ENCODE data around the gene USP13. TPM values are rescaled to one million over a fixed set of nuclear protein-coding genes. Genes with fewer than 3 reads are reported as not detected.

USP13 gene
- total and polyA plus RNA-seq, 10 of the 15 experiments (the other 5 are each of a cell fraction or from before 2014, with no cell fraction given): 3.2 to 20.8 (median 9.0) TPM

DNA sequence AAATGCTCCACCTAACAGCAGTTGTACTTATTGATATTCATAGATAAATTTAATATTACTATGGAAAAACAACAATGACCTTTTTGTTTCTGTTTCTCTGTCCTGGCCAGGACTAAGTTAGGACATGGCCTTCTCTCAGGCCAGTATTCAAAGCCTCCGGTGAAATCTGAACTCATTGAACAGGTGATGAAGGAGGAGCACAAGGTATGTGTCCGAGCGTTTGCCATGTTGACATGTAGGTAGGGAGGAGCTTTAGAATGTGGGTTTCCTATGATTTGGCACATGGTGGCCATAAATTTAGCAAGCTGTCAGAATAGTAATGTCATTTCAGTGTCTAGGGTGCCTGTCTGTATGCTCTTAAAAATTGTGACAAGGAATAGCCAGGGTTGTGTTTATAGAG, 77.7 kb downstream of the USP13 start (continued):
- TF ChIP-seq ZNF274 (IDR thresholded peaks at IDR 0.05; ENCODE audit: insufficient read depth, insufficient read length) (no peak), EED (IDR thresholded peaks at IDR 0.05; ENCODE audit: low read depth) (no peak), BMI1 (IDR thresholded peaks at IDR 0.05; ENCODE audit: borderline replicate concordance) (no peak), TCF12 (IDR thresholded peaks at IDR 0.05; ENCODE audit: low read depth, low read length) (no peak), KDM1A (IDR thresholded peaks at IDR 0.05; ENCODE audit: borderline replicate concordance) (no peak)

DNA sequence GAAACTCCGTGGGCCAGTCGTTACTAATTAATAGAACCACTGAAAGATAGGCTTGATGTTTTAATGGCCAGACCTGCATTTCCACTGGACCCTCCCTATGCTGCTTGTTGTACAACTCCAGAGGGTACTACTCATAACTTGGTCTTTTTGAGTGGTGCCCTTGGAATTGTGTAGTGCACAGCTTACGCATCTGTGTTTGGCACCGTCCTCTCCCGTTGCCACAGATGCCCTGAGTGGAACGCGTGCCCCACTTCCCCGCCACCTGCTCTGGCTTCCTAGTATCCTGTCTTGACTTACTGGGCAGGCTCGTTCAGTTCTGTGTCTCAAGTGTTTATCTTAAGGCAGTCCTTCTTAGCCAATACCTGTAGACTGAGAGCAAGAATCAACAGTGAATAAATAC, 78.7 kb downstream of the USP13 start:
- ChIA-PET SMC1A (ENCODE audit: uncharacterized antibody, unreplicated experiment) (no interaction called here), CTCF (no interaction called here), RAD21 (ENCODE audit: unreplicated experiment) (no interaction called here), POLR2A (no interaction called here)
- BruUV-seq (replicated peaks): no TSS peak
- 85% methylated on average over 9 of the region's 9 CpGs for WGBS (ENCODE audit: insufficient coverage, insufficient replicate concordance, low lambda C conversion rate, missing lambda C conversion rate)
- Histone ChIP-seq H2AFZ (ENCODE audit: control insufficient read depth, low read depth, low read length) (no peak overlapping the region), H3K79me2 (ENCODE audit: control insufficient read depth, insufficient read depth, low read length) (no peaks in the 10 kb centered on the region), H3K4me3 (no peak overlapping the region), H3K27me3 (replicated peaks in 1 of 2; ENCODE audit: control insufficient read depth in 2 of 2, insufficient read depth in 2 of 2, low read length in 1 of 2) (no peaks in the 10 kb centered on the region), H4K20me1 (ENCODE audit: control insufficient read depth, insufficient read depth) (no peaks in the 10 kb centered on the region), H3K4me2 (ENCODE audit: control insufficient read depth, insufficient read depth) (no peak overlapping the region), H3K9me3 (replicated peaks; ENCODE audit: control insufficient read depth, insufficient read depth, low read length) (no peaks in the 10 kb centered on the region), H3K27ac (ENCODE audit: control insufficient read depth, insufficient read depth) (no peak overlapping the region), H3K4me1 (ENCODE audit: control insufficient read depth, insufficient read depth, low read length) (no peaks in the 10 kb centered on the region), H3K9ac (ENCODE audit: control insufficient read depth, insufficient read depth, low read length) (no peak overlapping the region), H3K36me3 (ENCODE audit: control insufficient read depth in 2 of 2, insufficient read depth in 2 of 2, low read length in 1 of 2) (peaks cover 6 to 10% of the 10 kb centered on the region in 2 experiments; a peak in 3 of 4 replicates)
- in situ Hi-C loops (cut with MboI): no loop called here
- intact Hi-C loops (cut with micrococcal nuclease; ENCODE audit: unreplicated experiment): no loop called here
- no peak for DNase-seq (ENCODE audit: low read depth, low spot score)
- FAIRE-seq: no peak
- ATAC-seq: no peak
- TF ChIP-seq WRNIP1 (IDR thresholded peaks at IDR 0.05; ENCODE audit: borderline replicate concordance, low read depth, low read length) (no peak), ZSCAN29 (IDR thresholded peaks at IDR 0.05) (no peak), MYB (IDR thresholded peaks at IDR 0.05; ENCODE audit: borderline replicate concordance, low read depth, low read length) (no peak), SUPT20H (IDR thresholded peaks at IDR 0.05; ENCODE audit: borderline replicate concordance, control insufficient read depth, low read depth, low read length) (no peak), SKIL (IDR thresholded peaks at IDR 0.05; ENCODE audit: low read depth, poor library complexity, severe bottlenecking) (no peak), ZNF24 (IDR thresholded peaks at IDR 0.05) (no peak), POLR2AphosphoS2 (IDR thresholded peaks at IDR 0.05; ENCODE audit: low read depth, low read length) (no peak), BHLHE40 (IDR thresholded peaks at IDR 0.05; ENCODE audit: borderline replicate concordance in 1 of 2, low read depth in 2 of 2, low read length in 1 of 2) (no peak), YY1 (IDR thresholded peaks at IDR 0.05; ENCODE audit: low read depth, low read length) (no peak), SPI1 (IDR thresholded peaks at IDR 0.05; ENCODE audit: borderline replicate concordance, insufficient read depth, low read depth, low read length) (no peak), NRF1 (conservative IDR thresholded peaks at IDR 0.05; ENCODE audit: low read depth, low read length) (no peak), MTA2 (IDR thresholded peaks at IDR 0.05; ENCODE audit: low read depth) (no peak), TAF1 (IDR thresholded peaks at IDR 0.05; ENCODE audit: borderline replicate concordance, low read depth, low read length) (no peak), CEBPB (IDR thresholded peaks at IDR 0.05; ENCODE audit: borderline replicate concordance in 1 of 2, low read depth in 2 of 2, low read length in 2 of 2) (no peak), BCLAF1 (IDR thresholded peaks at IDR 0.05) (no peak), CHD4 (IDR thresholded peaks at IDR 0.05) (no peak)
